CD4-positive, alpha-beta T cell treated with Interleukin-4 for 4 hours (primary cell): ENCODE measurements around the gene IGSF9.

ENCODE experiments used
- DNase-seq: peaks from one replicate; pipeline ENCODE4 v3.0.0-alpha.2; 2020

The IGSF9 gene

GRCh38 chr1:159973350-159973940 is 28.0 kb upstream of the IGSF9 start:
- DNase-seq, result no peak

- DNase-seq, result no peak
These were observed 27.2 kb upstream of the IGSF9 start for GRCh38 chr1:159972443-159973205.

GRCh38 chr1:159970932-159971342 is 25.5 kb upstream of the IGSF9 start:
- no peak for DNase-seq

- DNase-seq, result no peak
These were observed 23.5 kb upstream of the IGSF9 start for GRCh38 chr1:159968901-159969300.

GRCh38 chr1:159965263-159965662 is 19.9 kb upstream of the IGSF9 start:
- no peak for DNase-seq

GRCh38 chr1:159964144-159964543 is 18.7 kb upstream of the IGSF9 start:
- DNase-seq, result no peak

- no peak for DNase-seq
These were observed 16.8 kb upstream of the IGSF9 start for GRCh38 chr1:159962176-159962575.

GRCh38 chr1:159961636-159962035 is 16.2 kb upstream of the IGSF9 start:
- DNase-seq, result no peak

GRCh38 chr1:159960721-159961381 is 15.4 kb upstream of the IGSF9 start:
- no peak for DNase-seq

- DNase-seq, result no peak
These were observed 14.0 kb upstream of the IGSF9 start for GRCh38 chr1:159959451-159959850.

- no peak for DNase-seq
These were observed 13.4 kb upstream of the IGSF9 start for GRCh38 chr1:159958719-159959380.

- no peak for DNase-seq
These were observed 12.4 kb upstream of the IGSF9 start for GRCh38 chr1:159957824-159958268.

GRCh38 chr1:159955456-159955855 is 10.0 kb upstream of the IGSF9 start:
- no peak for DNase-seq

- peak; percentile 6 for DNase-seq
These were observed 8.4 kb upstream of the IGSF9 start, which contains the start of gene SLAMF9 for GRCh38 chr1:159953536-159954515. TSS of gene SLAMF9 (minus strand) at chr1:159954237. CDS start at chr1:159954137, 100 bp downstream.

GRCh38 chr1:159952932-159953331 is 7.5 kb upstream of the IGSF9 start:
- DNase-seq, result no peak

- DNase-seq, result no peak
These were observed 6.1 kb upstream of the IGSF9 start for GRCh38 chr1:159951551-159951950.

- DNase-seq, result no peak
These were observed 5.6 kb upstream of the IGSF9 start for GRCh38 chr1:159951016-159951415.

- DNase-seq, result no peak
These were observed 4.6 kb upstream of the IGSF9 start for GRCh38 chr1:159949981-159950381.

GRCh38 chr1:159949123-159949522 is 3.7 kb upstream of the IGSF9 start:
- DNase-seq, result no peak

- DNase-seq, result no peak
These were observed 2.5 kb upstream of the IGSF9 start for GRCh38 chr1:159947942-159948341.

- DNase-seq, result no peak
These were observed 1.1 kb upstream of the IGSF9 start for GRCh38 chr1:159946242-159947187.
